ENCODE measurements around the gene SCAF11.
A peak's percentile ranks its signal among the peaks of the same experiment; 100 is the strongest.

The SCAF11 gene

DNA sequence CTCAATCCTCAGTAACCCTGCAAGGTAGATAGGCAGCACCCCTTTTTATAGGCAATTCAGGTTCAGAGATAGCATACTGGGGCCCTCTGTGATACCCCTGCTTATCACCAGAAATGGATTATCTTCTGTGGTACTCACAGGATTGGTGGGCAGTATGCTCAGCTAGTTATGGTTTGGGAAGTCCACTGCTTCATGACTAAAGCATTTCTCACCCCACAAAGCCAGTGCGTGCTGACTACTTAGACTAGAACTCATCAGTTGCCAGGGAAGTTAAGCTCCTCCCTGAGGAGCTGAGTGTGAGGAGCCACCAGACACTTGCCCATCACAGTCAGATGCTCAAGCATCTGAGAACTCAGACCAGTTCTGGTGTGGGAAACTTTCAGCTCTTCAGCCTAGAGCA lies 76.3 kb downstream of the SCAF11 start:
- FAIRE-seq: peak; percentile 40

DNA sequence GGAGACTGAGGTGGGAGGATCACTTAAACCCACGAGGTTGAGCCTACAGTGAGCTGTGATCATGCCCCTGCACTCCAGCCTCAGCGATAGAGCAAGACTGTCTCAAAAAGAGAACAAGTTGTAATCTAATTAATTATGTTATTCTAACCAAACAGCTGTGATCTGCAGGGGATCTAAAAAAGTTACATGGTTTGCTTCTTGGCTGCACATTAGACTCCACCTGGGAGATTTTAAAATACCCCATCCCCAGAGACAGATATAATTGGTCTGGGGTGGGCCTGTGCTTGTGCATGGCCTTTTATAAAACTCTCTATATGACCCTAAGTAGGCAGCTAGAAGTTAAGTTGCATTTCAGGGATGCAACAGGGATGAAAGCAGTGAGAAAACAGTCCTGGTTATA lies 76.7 kb downstream of the SCAF11 start:
- no peak for FAIRE-seq

DNA sequence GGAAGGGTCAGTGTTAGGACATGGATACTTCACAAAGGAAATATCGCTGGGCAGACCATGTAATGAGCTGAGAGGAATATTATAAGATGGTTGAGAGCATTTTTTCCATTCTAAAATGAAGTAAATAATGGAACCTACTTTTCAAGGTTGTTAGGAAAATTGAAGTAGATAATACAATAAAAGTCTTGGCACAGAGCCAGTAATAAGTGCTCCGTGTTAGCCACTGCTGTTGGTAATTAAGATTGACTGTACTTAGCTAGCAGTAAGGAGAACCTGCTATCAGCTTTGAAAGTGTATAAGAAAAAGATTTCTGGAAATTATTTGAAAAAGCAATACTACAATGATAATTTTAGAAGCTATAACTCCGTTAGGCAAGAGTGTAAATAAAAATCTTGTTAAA lies 77.6 kb downstream of the SCAF11 start:
- no peak for FAIRE-seq

DNA sequence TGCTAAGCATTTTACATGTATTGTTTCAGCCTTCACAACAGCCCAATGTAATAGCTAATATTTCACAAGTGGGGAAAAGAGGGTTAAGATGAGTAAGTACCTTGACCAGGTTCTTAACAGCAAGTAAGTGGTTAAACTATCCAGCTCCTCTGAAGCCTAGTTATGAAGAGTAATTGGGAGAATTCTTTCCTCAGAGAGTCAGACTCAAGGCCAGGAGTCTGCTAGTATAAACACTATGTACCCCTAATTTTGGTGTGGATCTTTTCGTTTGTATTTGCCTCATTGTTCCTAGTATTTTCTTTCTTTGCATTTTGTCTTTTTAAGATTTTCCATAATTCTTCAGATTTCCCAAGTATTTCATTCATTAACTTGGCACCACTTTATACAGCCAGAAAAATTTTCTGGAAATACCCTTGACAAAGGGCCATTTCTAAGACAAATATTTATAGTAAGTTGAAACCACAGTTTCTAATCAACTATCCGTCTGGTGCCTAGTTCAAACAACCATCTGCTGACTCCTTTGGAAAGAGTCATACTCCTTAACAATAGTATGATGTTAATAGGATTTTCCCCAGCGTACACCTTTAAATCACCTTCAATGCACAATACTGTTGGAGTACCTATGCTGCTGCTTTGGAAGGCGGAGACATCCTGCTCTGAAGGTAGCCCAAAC lies 81.2 kb downstream of the SCAF11 start:
- no peak for FAIRE-seq

DNA sequence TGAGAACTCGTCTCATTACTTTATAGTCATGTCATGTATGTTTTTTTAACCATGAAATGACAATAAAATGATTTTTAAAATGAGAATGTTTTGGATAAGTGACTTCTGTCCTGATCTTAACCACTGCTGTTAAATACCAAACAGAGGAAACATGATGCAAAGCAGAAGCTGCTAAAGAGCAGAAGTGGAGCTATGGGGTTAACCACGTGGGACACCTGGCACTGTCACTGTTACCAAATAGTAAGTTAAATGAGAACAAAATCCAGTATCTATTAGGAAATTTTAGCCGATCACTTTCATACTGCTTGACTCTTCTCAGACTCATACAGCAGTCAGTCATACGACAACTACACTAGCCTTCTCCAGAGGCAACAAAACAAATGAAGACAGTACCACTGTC lies 82.4 kb downstream of the SCAF11 start:
- FAIRE-seq: no peak

DNA sequence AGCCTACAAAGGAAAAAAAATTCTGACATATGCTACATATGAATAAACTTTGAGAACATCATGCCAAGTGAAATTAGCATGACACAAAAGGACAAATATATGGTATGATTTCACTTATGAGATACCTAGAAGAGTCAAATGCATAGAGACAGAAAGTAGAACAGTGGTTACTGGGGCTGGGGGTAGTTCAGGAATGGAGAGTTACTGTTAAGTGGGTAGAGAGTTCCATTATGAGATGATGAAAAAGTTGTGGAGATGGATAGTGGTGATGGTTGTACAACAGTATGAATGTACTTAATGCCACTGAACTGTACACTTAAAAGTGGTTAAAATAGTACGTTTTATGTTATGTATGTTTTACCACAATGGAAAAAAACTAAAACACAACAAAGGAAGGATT lies 92.3 kb downstream of the SCAF11 start:
- no peak for FAIRE-seq

DNA sequence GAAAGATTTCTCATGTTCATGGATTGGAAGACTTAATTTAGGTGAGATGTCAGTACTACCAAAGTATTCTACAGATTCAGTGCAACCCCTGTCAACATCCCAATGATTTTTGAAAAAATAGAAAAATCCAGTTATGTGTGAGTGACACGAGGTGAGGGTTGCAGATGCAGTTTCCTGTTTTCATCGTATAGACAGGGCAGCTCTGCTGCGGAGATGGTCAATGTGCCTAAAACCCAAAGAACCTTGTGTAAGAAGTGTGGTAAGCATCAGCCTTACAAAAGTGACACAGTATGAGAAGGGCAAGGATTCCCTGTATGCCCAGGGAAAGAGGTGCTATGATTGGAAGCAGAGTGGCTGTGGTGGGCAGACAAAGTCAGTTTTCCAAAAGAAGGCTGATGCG lies 94.4 kb downstream of the SCAF11 start:
- no peak for FAIRE-seq

DNA sequence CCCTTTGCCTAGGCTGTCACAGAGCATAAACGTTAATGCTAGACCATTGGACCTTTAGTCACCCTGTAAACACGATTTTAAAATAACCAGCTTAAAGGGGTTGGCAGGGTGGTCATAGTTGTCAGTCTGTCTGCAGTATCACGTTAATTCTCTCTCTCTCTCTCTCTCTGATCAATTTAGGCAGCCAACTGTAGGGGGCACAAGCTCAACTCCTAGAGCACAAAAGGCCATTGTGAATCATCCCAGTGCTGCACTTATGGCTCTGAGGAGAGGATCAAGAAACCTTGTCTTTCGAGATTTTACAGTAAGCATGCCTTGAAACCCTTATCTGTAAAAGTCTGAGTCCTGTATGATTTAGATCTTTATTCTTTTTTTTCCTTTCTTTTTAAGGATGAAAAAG lies 97.1 kb downstream of the SCAF11 start:
- FAIRE-seq: no peak

DNA sequence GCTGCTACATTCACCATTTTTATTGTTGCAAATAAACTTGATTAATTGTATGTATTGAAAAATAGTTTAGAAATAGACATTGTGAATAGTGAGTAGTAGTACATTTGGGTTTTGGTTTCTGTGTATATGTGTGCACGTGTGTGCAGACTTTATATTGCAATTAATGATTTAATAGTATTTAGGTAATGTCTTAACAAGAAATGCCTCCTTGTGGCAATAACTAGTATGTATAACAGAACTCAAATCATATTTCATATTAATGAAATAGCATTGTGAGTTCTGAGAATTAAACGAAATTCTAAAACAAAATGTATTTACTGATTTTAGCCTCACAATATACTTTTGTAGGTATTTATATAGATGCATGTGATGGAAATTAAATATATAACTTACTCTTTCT lies 100.1 kb downstream of the SCAF11 start:
- FAIRE-seq: no peak

DNA sequence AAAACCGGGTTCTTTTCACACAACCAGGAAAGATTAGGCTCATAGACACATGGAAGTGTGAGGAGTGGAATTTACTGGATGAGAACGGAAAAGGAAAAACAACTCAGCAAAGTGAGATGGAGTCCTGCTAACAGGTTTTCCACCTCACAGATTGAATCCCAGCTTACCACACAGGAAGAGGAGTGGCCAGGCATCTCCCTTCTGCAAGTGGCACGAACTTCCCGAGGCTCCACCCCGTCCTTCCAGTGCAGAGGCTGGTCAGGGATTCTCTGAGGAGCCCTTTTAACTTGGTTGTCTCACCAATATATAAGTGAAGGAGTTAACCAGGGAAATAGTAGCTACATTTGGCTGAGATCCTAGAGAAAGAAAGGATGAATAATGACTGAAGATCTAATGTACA lies 102.8 kb downstream of the SCAF11 start:
- FAIRE-seq: no peak

DNA sequence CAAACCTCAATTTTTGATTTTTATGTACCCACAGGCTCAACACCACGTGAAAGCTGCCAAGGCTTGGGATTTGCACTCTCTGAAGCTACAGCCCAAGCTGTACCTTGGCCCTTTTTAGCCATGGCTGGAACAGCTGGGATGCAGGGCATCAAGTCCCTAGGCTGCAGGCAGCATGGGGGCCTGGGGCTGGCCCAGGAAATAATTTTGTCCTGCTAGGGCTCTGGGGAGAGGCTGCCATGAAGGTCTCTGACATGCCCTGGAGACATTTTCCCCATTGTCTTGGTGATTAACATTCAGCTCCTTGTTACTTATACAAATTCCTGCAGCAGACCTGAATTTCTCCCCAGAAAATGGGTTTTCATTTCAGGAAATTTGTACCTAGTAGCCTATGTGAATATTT lies 103.7 kb downstream of the SCAF11 start:
- FAIRE-seq: no peak

DNA sequence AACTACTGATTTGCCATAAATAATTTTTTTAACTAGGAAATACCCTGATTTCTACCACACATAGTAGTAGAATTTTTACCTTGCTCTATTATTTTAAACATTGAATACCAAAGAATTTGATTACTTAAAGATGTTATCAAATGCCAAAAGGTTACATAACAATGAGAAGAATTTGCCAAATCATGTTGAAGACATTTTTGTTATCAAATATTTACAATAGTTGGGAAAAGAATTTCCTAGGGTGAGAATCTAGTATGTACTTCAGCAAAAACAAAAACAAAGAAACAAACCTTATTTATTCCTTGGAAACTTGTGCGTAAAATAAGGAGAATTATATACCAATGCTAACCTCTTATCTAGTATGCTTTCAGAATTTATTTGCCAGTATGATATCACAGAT lies 107.2 kb downstream of the SCAF11 start:
- FAIRE-seq: no peak

DNA sequence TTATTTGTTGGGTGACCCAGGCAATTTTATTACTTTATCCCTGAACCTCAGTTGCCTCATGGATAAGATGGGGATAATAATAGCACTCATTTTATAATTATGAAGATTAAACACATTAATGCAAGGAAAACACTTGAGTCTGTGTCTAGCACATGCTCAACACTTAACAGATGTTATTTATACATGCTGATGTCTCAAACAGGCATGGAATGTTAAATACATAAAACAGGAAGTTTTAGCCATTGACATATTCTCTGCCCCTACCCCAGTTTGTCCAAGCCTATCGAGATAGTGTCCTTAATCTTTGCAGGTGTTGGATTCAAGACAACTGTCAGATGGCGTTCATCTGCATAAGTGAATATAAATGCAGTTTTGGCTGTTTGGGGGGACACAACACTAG lies 109.8 kb downstream of the SCAF11 start:
- FAIRE-seq: no peak

DNA sequence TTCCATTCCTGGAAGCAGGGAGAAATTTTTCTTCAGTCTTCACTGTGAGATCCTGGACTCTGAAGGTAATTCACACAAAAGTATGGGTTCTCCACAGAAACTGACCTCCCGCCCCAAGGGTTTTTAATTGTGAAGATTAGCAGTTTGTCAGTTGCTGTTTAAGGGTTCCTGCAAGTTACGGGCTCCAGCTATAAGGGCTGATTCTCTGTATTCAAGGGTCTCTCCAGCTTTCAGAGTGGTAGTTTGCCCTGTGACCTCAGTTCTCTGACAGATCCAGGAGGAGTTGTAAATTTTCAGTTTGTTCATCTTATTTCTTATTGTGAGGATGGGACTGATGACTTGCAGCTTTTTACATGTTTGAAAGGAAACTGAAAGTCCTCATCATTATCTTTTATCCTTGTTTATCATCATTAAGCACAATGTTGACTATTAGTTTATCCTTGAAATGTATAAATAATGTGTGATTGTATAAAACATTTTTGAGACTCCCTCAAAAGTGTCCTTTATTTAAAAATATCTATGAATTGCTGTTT lies 110.9 kb downstream of the SCAF11 start:
- FAIRE-seq: no peak

DNA sequence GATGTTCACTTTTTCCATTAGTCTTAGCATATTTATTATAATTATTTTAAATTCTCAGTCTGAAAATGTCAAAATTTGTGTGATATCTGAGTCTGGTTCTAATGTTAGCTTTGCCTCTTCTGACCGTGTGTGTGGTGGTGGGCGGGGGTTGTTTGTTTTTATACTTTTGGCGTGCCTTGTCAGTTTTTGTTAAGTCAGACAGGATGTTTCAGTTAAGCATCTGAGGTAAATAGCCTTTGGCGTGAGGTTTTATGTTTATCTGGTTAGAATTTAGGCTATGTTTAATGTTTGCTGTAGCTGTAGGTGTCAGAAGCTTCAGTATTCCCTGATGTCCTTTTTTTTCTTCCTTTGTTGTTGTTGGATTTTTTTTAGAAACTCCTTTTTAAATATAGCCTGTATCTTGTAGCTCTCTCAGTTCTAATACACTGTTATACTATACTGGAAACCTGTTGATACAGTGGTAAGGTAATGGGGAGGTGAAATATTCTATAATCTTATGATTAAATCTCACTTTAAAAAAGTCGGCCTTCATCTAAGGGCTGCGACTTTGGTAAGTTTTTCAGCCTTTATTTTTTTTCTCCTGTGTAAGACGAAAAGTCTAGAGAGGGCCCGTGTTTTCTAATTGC lies 111.6 kb downstream of the SCAF11 start:
- FAIRE-seq: no peak

DNA sequence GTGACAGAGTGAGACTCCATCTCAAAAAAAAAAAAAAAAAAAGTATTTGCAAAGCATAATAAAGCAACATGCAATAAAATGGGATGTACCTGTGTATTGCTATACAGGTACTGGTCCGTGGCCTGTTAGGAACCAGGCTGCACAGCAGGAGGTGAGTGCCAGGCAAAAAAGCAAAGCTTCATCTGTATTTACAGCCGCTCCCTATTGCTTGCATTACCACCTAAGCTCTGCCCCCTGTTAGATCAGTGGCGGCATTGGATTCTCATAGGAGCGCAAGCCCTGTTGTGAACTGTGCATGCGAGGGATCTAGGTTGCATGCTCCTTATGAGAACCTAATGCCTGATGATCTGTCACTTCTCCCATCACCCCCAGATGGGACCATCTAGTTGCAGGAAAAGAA lies 113.3 kb downstream of the SCAF11 start:
- no peak for FAIRE-seq

DNA sequence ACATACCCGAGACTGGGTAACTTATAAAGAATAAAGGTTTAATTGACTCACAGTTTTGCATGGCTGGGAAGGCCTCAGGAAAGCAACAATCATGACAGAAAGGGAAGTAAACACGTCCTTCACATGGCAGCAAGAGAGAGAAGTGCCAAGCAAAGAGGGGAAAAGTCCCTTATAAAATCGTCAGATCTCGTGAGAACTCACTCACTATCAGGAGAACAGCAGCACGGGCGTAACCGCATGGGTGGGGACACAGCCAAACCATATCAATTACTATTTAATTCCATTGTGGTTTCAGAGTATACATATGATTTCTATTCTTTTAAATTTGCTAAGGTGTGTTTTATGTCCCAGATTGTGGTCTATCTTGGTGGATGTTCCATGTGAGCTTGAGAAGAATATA lies 117.9 kb downstream of the SCAF11 start:
- FAIRE-seq: no peak

Measured in TTC549 (cell line).